GM23338 (cell line): ENCODE results near the gene PIGB. TPM values are rescaled to one million over a fixed set of nuclear protein-coding genes. Genes with fewer than 3 reads are reported as not detected.

Experiments used
- ATAC-seq: fragments of 200-7000 bp; cut with Tn5 transposase; 3 replicates; pipeline ENCODE4 v1.9.1; 2020
- DNase-seq: peaks from one replicate; pipeline ENCODE4 v3.0.0-alpha.2; 2015; ENCODE audit warnings: low spot score
- H2AFZ ChIP-seq: fragments of 200-600 bp; sonication (generic); 2 replicates; pipeline ENCODE4 v1.8.0; 2016; ENCODE audit warnings: antibody characterized with exemption, mild to moderate bottlenecking, moderate library complexity
- H3F3A ChIP-seq: fragments of 200-600 bp; sonication (generic); replicated peaks from 2 replicates; pipeline ENCODE4 v1.8.0; 2017; ENCODE audit warnings: antibody characterized with exemption, mixed run types, low read depth
- H3K27ac ChIP-seq: fragments of 200-600 bp; sonication (generic); 2 replicates; pipeline ENCODE4 v1.6.1; 2016; ENCODE audit warnings: low read depth
- H3K27me3 ChIP-seq: fragments of 200-600 bp; sonication (generic); 2 replicates; pipeline ENCODE4 v1.8.0; 2016; ENCODE audit warnings: mild to moderate bottlenecking, mixed run types, moderate library complexity; ENCODE audit not compliant: insufficient read depth
- H3K36me3 ChIP-seq: fragments of 200-600 bp; sonication (generic); 2 replicates; pipeline ENCODE4 v1.8.0; 2016; ENCODE audit warnings: mild to moderate bottlenecking; ENCODE audit not compliant: insufficient read depth
- H3K4me1 ChIP-seq: fragments of 200-600 bp; sonication (generic); 2 replicates; pipeline ENCODE4 v1.8.0; 2016; ENCODE audit warnings: mild to moderate bottlenecking, moderate library complexity; ENCODE audit not compliant: insufficient read depth
- H3K4me2 ChIP-seq: fragments of 200-600 bp; sonication (generic); 2 replicates; pipeline ENCODE4 v1.7.1; 2017; ENCODE audit warnings: mixed run types
- H3K4me3 ChIP-seq: fragments of 200-600 bp; sonication (generic); 2 replicates; pipeline ENCODE4 v1.6.1; 2016; ENCODE audit warnings: mixed run types
- H3K79me2 ChIP-seq: fragments of 200-600 bp; sonication (generic); replicated peaks from 2 replicates; pipeline ENCODE4 v1.8.0; 2017; ENCODE audit warnings: mild to moderate bottlenecking; ENCODE audit not compliant: insufficient read depth
- H3K9me2 ChIP-seq: fragments of 200-600 bp; sonication (generic); 2 replicates; pipeline ENCODE4 v1.8.0; 2017; ENCODE audit not compliant: insufficient read depth
- H4K20me1 ChIP-seq: fragments of 200-600 bp; sonication (generic); replicated peaks from 2 replicates; pipeline ENCODE4 v1.8.0; 2017; ENCODE audit warnings: mild to moderate bottlenecking; ENCODE audit not compliant: insufficient read depth
- H3K27ac Mint-ChIP-seq: 2 replicates; pipeline ENCODE4 v1.8.0; 2020; ENCODE audit warnings: inconsistent platforms, mild to moderate bottlenecking, moderate library complexity, mixed read lengths
- H3K27me3 Mint-ChIP-seq: 3 replicates; pipeline ENCODE4 v1.8.0; 2022; ENCODE audit warnings: low read depth, mild to moderate bottlenecking, moderate library complexity, mixed read lengths, inconsistent platforms; ENCODE audit not compliant: insufficient read depth, poor library complexity
- H3K36me3 Mint-ChIP-seq: 3 replicates; pipeline ENCODE4 v1.8.0; 2021; ENCODE audit warnings: low read depth, mild to moderate bottlenecking, inconsistent platforms, moderate library complexity, mixed read lengths
- H3K4me1 Mint-ChIP-seq: 3 replicates; pipeline ENCODE4 v1.8.0; 2020; ENCODE audit warnings: mild to moderate bottlenecking, inconsistent platforms, mixed read lengths
- H3K4me3 Mint-ChIP-seq: 3 replicates; pipeline ENCODE4 v1.8.0; 2021; ENCODE audit warnings: moderate library complexity, mild to moderate bottlenecking, inconsistent platforms, mixed read lengths
- H3K9me3 Mint-ChIP-seq: 3 replicates; pipeline ENCODE4 v1.8.0; 2020; ENCODE audit warnings: moderate library complexity, mild to moderate bottlenecking, inconsistent platforms, mixed read lengths
- CREB1 ChIP-seq: fragments of 250-450 bp; sonication (Bioruptor Pico); IDR thresholded peaks from 2 replicates; pipeline ENCODE4 v1.5.0; 2020; ENCODE audit warnings: low read depth, mild to moderate bottlenecking, moderate library complexity
- CTCF ChIP-seq, 2 experiments: fragments of 200-600 bp in 1 of 2; sonication (generic) in 1 of 2; conservative IDR thresholded peaks; 2 replicates each; pipeline versions ENCODE4 v1.5.1 to v1.6.1; 2016 to 2017; ENCODE audit warnings: antibody characterized with exemption in 2 of 2, low read depth in 2 of 2, mild to moderate bottlenecking in 2 of 2, moderate library complexity in 1 of 2
- ETS1 ChIP-seq: IDR thresholded peaks from 2 replicates; pipeline ENCODE4 v1.6.1; 2016; ENCODE audit warnings: antibody characterized with exemption
- EZH2 ChIP-seq: fragments of 200-600 bp; sonication (generic); IDR thresholded peaks from one replicate; pipeline ENCODE4 v1.8.0; 2017; ENCODE audit warnings: antibody characterized with exemption, mild to moderate bottlenecking, low read depth; ENCODE audit not compliant: unreplicated experiment
- EZH2phosphoT487 ChIP-seq: fragments of 200-600 bp; sonication (generic); IDR thresholded peaks from one replicate; pipeline ENCODE4 v1.8.1; 2018; ENCODE audit warnings: antibody characterized with exemption; ENCODE audit not compliant: unreplicated experiment
- JUNB ChIP-seq: IDR thresholded peaks from one replicate; pipeline ENCODE4 v1.6.1; 2016; ENCODE audit warnings: antibody characterized with exemption; ENCODE audit not compliant: unreplicated experiment
- NANOG ChIP-seq: IDR thresholded peaks from 2 replicates; pipeline ENCODE4 v1.6.1; 2016; ENCODE audit warnings: antibody characterized with exemption, borderline replicate concordance
- POLR2AphosphoS5 ChIP-seq: IDR thresholded peaks from 2 replicates; pipeline ENCODE4 v1.6.1; 2016; ENCODE audit warnings: antibody characterized with exemption, low read depth
- REST ChIP-seq: IDR thresholded peaks from one replicate; pipeline ENCODE4 v1.6.1; 2018; ENCODE audit warnings: antibody characterized with exemption; ENCODE audit not compliant: unreplicated experiment
- STAT1 ChIP-seq: IDR thresholded peaks from one replicate; pipeline ENCODE4 v1.6.1; 2016; ENCODE audit warnings: antibody characterized with exemption; ENCODE audit not compliant: unreplicated experiment
- ZNF114 ChIP-seq: fragments of 250-450 bp; sonication (Bioruptor Pico); IDR thresholded peaks from 2 replicates; pipeline ENCODE4 v1.5.0; 2020; ENCODE audit warnings: mild to moderate bottlenecking, moderate library complexity
- ZNF331 ChIP-seq: fragments of 250-450 bp; sonication (Bioruptor Pico); IDR thresholded peaks from 2 replicates; pipeline ENCODE4 v1.5.0; 2020; ENCODE audit warnings: low read depth, mild to moderate bottlenecking, moderate library complexity
- ZNF462 ChIP-seq: fragments of 250-450 bp; sonication (Bioruptor Pico); IDR thresholded peaks from 2 replicates; pipeline ENCODE4 v1.5.0; 2020; ENCODE audit warnings: mild to moderate bottlenecking, moderate library complexity
- polyA plus RNA-seq: library from polyadenylated mRNA; unstranded; fragments of >200 nt; fragmentation: Nextera tagmentation; extraction: Ambion mirVana; gene quantifications from 2 replicates; pipeline ENCODE4 v1.2.1, GENCODE V29; 2016
- total RNA-seq: library from RNA; depleted of rRNA; stranded (reverse); fragments of >200 nt; shearing (Covaris generic); gene quantifications from 2 replicates; pipeline ENCODE4 v1.2.3, GENCODE V29; 2014

Gene PIGB
- total and polyA plus RNA-seq, 2 experiments from 2014 or later: 6.1 to 9.0 TPM

- H3K79me2 ChIP-seq: no peaks in the 10 kb centered on the region
- Mint-ChIP-seq H3K36me3 (no peaks in the 10 kb centered on the region), H3K27ac (no peak overlapping the region), H3K27me3 (no peaks in the 10 kb centered on the region), H3K4me3 (no peak overlapping the region), H3K4me1 (peaks cover 9% of the 10 kb centered on the region), H3K9me3 (no peaks in the 10 kb centered on the region)
- peaks cover 6% of the 10 kb centered on the region; the same call in 1 of the 2 replicates for H3K4me1 ChIP-seq
- H3K27ac ChIP-seq: no peak overlapping the region
- no peaks in the 10 kb centered on the region for H3K27me3 ChIP-seq
- no peaks in the 10 kb centered on the region for H3K36me3 ChIP-seq
- no peak for DNase-seq
- no peak for ATAC-seq
- no peaks in the 10 kb centered on the region for H4K20me1 ChIP-seq
- TF ChIP-seq ZNF331: no peak
- TF ChIP-seq EZH2: no peak
- no peak for TF ChIP-seq STAT1
- TF ChIP-seq CTCF (conservative IDR thresholded peaks at IDR 0.05; ENCODE audit: low read depth in 2 of 2): no peak
- no peak for TF ChIP-seq ETS1
- TF ChIP-seq ZNF114 (CRISPR knock-in tag): no peak
- TF ChIP-seq NANOG: no peak
- no peak for TF ChIP-seq CREB1 (CRISPR knock-in tag)
- TF ChIP-seq EZH2phosphoT487: no peak
- no peak for TF ChIP-seq ZNF462 (CRISPR knock-in tag)
- no peak for TF ChIP-seq POLR2AphosphoS5
- TF ChIP-seq REST: no peak
- TF ChIP-seq JUNB: no peak
- H3F3A ChIP-seq: no peaks in the 10 kb centered on the region
- no peak overlapping the region for H3K4me3 ChIP-seq
- H3K9me2 ChIP-seq: no peaks in the 10 kb centered on the region
- H3K4me2 ChIP-seq: no peak overlapping the region
- H2AFZ ChIP-seq: no peak overlapping the region
These were observed 8.4 kb downstream of the PIGB start for GRCh38 chr15:55327387-55327786.
